Fibroblast of mammary gland (primary cell): Measurements from ENCODE around the gene ZNF593OS.

ENCODE experiments used
- DNase-seq: peaks from one replicate; pipeline ENCODE4 v3.0.0-alpha.2; 2010; ENCODE audit warnings: low read depth
- H3K4me3 ChIP-seq: 2 replicates; pipeline ENCODE4 v1.5.1; 2011; ENCODE audit warnings: low read depth, mild to moderate bottlenecking, low read length, moderate library complexity; ENCODE audit not compliant: control insufficient read depth
- TF ChIP-seq, protein P1 (sequence below): conservative IDR thresholded peaks from 2 replicates; pipeline ENCODE4 v1.5.1; 2011; ENCODE audit warnings: low read depth, low read length, inconsistent platforms; ENCODE audit not compliant: control insufficient read depth, insufficient read depth

ZNF593OS gene

DNA sequence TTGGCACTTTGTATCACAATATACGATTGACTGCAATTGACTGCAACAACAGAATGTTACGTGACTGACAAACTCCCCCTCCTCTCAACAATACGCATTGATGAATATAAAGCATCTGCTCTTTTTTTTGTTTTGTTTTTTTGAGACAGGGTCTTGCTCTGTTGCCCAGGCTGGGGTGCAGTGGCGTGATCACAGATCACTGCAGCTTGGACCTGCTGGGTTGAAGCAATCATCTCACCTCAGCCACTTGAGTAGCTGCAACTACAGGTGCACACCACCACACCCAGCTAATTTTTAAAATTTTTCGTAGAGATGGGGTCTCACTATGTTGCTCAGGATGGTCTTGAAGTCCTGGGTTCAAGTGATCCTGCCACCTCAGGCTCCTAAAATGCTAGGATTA, 41.1 kb upstream of the ZNF593OS start:
- no peak overlapping the region for H3K4me3 ChIP-seq
- no peak for DNase-seq
- TF ChIP-seq, protein P1, sequence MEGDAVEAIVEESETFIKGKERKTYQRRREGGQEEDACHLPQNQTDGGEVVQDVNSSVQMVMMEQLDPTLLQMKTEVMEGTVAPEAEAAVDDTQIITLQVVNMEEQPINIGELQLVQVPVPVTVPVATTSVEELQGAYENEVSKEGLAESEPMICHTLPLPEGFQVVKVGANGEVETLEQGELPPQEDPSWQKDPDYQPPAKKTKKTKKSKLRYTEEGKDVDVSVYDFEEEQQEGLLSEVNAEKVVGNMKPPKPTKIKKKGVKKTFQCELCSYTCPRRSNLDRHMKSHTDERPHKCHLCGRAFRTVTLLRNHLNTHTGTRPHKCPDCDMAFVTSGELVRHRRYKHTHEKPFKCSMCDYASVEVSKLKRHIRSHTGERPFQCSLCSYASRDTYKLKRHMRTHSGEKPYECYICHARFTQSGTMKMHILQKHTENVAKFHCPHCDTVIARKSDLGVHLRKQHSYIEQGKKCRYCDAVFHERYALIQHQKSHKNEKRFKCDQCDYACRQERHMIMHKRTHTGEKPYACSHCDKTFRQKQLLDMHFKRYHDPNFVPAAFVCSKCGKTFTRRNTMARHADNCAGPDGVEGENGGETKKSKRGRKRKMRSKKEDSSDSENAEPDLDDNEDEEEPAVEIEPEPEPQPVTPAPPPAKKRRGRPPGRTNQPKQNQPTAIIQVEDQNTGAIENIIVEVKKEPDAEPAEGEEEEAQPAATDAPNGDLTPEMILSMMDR: no peak

GRCh38 chr1:26210147-26210870, 38.7 kb upstream of the ZNF593OS start:
- TF ChIP-seq, protein P1: no peak
- DNase-seq: no peak
- no peak overlapping the region for H3K4me3 ChIP-seq

DNA sequence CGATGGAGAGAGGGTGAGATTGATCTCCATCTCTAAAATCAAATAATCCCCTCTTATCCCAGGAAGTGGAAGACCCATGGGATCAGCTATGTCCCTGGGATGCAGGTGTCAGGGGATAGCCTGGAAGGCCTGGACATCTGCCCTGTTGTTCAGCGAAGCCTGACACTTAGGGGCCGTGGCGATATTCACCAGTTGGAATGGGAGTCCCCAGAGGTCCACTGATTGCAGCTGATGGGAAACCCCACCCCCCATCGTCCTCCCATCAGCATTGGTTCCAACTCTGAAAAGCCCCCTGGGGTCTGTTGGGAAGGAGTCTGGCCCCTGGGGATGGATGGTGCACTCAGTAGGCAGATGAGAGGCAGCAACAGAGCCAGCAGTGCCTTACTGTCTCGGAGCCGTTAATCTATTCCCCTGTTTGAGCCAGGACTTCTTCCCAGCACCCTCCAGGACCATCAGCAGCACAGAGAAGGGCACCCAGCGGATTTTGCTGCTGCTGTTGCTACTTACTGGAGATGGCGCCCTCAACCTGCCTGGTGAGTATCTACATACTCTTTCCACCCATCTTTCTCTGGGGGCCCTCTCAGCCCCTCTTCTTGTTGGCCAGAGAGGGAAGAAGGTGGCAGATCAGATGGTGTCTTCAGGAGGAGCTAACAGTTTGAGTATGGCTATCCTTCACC, 32.1 kb upstream of the ZNF593OS start:
- TF ChIP-seq, protein P1: no peak
- no peak for DNase-seq
- H3K4me3 ChIP-seq: no peak overlapping the region

DNA sequence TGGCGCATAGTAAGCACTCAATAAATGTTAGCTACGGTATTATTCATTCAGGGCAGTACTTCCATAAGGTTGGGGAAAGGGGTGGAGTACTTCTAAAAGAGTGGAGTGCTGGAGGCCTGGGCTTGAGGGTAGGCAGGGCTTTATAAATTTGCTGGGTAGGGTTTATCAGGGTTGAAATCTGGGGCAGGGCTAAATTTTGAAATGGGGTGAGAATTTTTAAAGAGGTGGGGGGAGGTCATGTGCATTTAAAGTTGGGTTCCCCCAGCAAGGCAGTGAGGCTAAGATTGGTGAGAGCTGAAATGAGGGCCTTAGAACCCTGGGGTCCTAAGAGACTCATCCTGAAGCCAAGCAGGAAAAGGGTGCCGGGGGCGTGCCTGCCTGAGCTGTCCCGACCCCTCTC, 28.8 kb upstream of the ZNF593OS start:
- TF ChIP-seq, protein P1: no peak
- no peak for DNase-seq
- no peak overlapping the region for H3K4me3 ChIP-seq

DNA sequence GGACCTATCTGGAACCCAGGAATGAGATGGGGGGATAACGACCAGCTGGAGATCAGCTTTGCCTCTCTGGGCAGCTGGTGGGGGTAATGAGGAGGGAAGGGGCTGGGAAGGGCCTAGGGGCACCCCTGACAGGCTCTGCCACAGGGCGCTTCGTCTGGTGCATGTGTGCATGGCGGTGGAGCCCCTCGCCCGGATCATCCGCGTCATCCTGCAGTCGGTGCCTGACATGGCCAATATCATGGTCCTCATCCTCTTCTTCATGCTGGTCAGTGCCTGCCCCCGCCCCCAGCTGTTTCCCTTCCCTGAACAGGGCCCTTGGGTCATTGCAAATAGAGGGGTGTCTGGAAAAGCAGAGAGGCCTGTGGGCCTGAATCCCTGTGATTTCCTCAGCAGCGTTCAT, 26.2 kb upstream of the ZNF593OS start:
- TF ChIP-seq, protein P1: no peak
- no peak overlapping the region for H3K4me3 ChIP-seq
- no peak for DNase-seq

GRCh38 chr1:26197301-26197700, 25.7 kb upstream of the ZNF593OS start:
- TF ChIP-seq, protein P1: no peak
- no peak overlapping the region for H3K4me3 ChIP-seq
- DNase-seq: no peak
